Thyroid gland (tissue), 4 donors: Measurements from ENCODE around the gene CPE. TPM values are rescaled to one million over a fixed set of nuclear protein-coding genes. Genes with fewer than 3 reads are reported as not detected.

Experiments
- DNase-seq, 2 donors: peaks; one replicate each; pipeline ENCODE4 v3.0.0-alpha.2; 2019
- H3K27ac ChIP-seq, 3 donors: fragments of 200-600 bp; sonication (generic); 1 replicate in 2 of 3; 2 replicates in 1 of 3; pipeline ENCODE4 v1.5.1; 2016 to 2019; ENCODE audit warnings: mild to moderate bottlenecking in 1 of 3, moderate library complexity in 1 of 3
- H3K27me3 ChIP-seq: fragments of 200-600 bp; sonication (generic); one replicate; pipeline ENCODE4 v1.5.1; 2019
- H3K36me3 ChIP-seq, 2 donors: fragments of 200-600 bp; sonication (generic); one replicate each; pipeline ENCODE4 v1.5.1; 2016 to 2019
- H3K4me1 ChIP-seq, 2 donors: fragments of 200-600 bp; sonication (generic); one replicate each; pipeline ENCODE4 v1.5.1; 2017 to 2019
- H3K4me3 ChIP-seq, 3 donors: fragments of 200-600 bp; sonication (generic); replicated peaks in 1 of 3; 1 replicate in 2 of 3; 2 replicates in 1 of 3; pipeline ENCODE4 v1.5.1; 2016; ENCODE audit warnings: mild to moderate bottlenecking in 1 of 3
- H3K9me3 ChIP-seq: fragments of 200-600 bp; sonication (generic); one replicate; pipeline ENCODE4 v1.5.1; 2017
- POLR2A ChIP-seq, 2 donors: fragments of 450-650 bp; IDR thresholded peaks; one replicate each; pipeline ENCODE4 v1.6.1; 2017; ENCODE audit warnings: antibody characterized with exemption in 2 of 2, mild to moderate bottlenecking in 2 of 2, moderate library complexity in 1 of 2
- WGBS, 2 donors: methylation state at CpG; one replicate each; pipeline ENCODE4 v1.1.5; 2017; 5-methylcytosine and 5-hydroxymethylcytosine counted together
- intact Hi-C: fragments of 100-400 bp; cut with DNase I; formaldehyde crosslinking; loops from one replicate; pipeline ENCODE4 v1.15.1; 2023
- total RNA-seq, 4 donors: library from RNA; depleted of rRNA; stranded (reverse); fragments of >200 nt; gene quantifications; one replicate each; pipeline ENCODE4 v1.2.3, GENCODE V29; 2016
- TF ChIP-seq, protein P1 (sequence below), 6 experiments: fragments of 200-600 bp in 3 of 6; fragments of 450-650 bp in 3 of 6; sonication (generic) in 3 of 6; IDR thresholded peaks; one replicate each; pipeline ENCODE4 v1.5.1; 2016 to 2019; ENCODE audit warnings: antibody characterized with exemption in 6 of 6, mild to moderate bottlenecking in 2 of 6, inconsistent platforms in 1 of 6, moderate library complexity in 1 of 6

CPE gene
- total RNA-seq, 4 donors from 2014 or later, result 159 to 334 (median 309) TPM

DNA sequence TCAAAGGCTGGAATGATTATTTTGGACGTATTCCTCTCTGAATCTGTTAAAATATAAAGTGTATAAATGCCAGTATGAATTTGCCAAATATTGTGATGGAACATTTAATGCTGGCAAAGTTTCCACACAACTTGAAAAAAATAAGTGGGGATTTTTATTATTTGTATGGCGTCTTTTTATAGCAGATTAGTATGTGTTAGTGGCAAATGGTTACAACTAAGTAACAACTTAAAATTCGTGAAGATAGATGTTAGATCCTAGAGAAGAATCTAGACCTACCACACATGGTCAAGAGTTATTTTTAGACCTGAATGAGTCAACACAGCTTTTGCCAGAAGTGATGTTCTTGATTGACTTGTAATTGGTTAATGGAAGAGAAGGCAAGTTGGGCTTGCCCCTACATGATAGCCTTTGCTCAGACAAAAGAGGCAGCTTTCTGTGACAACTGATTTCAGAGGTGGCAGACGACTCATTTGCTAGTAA lies 4.8 kb downstream of the CPE start:
- intact Hi-C loops, result no loop called here
- no peak for TF ChIP-seq POLR2A (IDR thresholded peaks at IDR 0.05)
- TF ChIP-seq, protein P1, sequence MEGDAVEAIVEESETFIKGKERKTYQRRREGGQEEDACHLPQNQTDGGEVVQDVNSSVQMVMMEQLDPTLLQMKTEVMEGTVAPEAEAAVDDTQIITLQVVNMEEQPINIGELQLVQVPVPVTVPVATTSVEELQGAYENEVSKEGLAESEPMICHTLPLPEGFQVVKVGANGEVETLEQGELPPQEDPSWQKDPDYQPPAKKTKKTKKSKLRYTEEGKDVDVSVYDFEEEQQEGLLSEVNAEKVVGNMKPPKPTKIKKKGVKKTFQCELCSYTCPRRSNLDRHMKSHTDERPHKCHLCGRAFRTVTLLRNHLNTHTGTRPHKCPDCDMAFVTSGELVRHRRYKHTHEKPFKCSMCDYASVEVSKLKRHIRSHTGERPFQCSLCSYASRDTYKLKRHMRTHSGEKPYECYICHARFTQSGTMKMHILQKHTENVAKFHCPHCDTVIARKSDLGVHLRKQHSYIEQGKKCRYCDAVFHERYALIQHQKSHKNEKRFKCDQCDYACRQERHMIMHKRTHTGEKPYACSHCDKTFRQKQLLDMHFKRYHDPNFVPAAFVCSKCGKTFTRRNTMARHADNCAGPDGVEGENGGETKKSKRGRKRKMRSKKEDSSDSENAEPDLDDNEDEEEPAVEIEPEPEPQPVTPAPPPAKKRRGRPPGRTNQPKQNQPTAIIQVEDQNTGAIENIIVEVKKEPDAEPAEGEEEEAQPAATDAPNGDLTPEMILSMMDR (IDR thresholded peaks at IDR 0.05), result no peak
- no peaks in the 10 kb centered on the region for H3K27me3 ChIP-seq
- WGBS, 2 donors, result 73 to 78% methylated on average over 4 of the region's 4 CpGs
- H3K9me3 ChIP-seq, result no peaks in the 10 kb centered on the region
- DNase-seq, result no peak
- H3K4me1 ChIP-seq, result peaks cover 8 to 12% of the 10 kb centered on the region in 2 donors
- no peak overlapping the region for H3K4me3 ChIP-seq
- H3K27ac ChIP-seq, result no peak overlapping the region
- H3K36me3 ChIP-seq, result no peaks in the 10 kb centered on the region

DNA sequence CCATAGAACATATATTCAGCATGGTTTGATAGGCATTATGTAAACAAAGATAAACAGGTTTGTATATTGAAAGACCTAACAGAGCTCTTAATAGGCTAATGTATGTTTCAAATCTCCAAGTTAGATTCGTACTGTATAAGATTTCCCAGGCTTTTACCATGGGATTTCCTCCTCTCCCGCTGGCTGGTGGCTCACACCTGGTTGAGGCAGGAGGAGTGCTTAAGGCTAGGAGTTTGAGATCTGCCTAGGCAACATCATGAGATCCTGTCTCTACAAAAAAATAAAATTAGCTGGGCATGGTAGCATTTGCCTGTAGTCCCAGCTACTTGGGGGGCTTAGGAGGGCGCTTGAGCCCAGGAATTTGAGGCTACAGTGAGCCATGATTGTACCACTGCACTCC lies 5.4 kb downstream of the CPE start:
- DNase-seq, result no peak
- no peak for TF ChIP-seq POLR2A (IDR thresholded peaks at IDR 0.05)
- TF ChIP-seq, protein P1 (IDR thresholded peaks at IDR 0.05), result no peak

DNA sequence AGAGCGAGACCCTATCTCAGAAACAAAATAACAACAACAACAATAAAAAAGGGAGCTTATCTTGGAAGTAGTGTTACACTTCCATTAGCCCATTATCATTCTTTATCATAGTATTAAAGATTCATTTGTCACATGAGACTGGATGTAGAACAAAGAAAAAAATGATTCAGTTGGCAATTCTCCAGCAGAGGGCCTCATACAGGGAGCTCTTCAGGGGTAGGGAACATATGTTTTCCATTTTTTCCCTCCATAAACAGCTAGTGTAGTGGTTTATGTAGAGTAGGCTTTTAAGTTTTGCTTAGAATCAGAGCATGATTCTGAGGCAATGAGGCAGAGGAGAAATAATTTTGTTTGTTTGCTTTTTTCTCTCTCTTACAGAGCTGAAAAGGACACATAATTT lies 5.8 kb downstream of the CPE start:
- intact Hi-C loops, result no loop called here

More for the DNA sequence above, 5.4 kb downstream of the CPE start:
- no peaks in the 10 kb centered on the region for H3K27me3 ChIP-seq
- intact Hi-C loops, result no loop called here
- H3K4me3 ChIP-seq, result no peak overlapping the region
- no peak overlapping the region for H3K27ac ChIP-seq
- H3K36me3 ChIP-seq, result no peaks in the 10 kb centered on the region
- WGBS, 2 donors, result 75 to 77% methylated on average over 3 of the region's 3 CpGs
- no peaks in the 10 kb centered on the region for H3K9me3 ChIP-seq
- peaks cover 8 to 12% of the 10 kb centered on the region in 2 donors for H3K4me1 ChIP-seq

DNA sequence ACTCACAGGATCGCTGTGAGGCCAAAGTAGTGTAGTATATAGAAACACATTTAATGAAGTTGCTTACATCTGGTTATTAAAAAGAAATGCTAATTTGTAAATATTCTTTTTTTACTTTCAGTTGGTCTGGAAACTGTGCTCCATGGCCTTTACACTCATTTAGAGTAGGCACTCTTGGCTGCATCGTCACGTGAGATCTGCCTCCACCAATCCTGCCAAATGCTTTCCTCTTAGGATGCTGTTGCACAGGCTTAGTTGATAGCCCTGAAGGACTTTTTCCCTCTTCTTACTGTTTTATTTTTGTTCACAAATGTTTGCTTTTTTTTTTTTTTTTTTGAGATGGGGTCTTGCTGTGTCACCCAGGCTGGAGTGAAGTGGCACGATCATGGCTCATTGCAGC lies 6.3 kb downstream of the CPE start:
- Histone ChIP-seq H3K36me3 (no peaks in the 10 kb centered on the region), H3K27me3 (no peaks in the 10 kb centered on the region), H3K9me3 (no peaks in the 10 kb centered on the region), H3K4me3 (no peak overlapping the region), H3K4me1 (peaks cover 8 to 12% of the 10 kb centered on the region in 2 donors), H3K27ac (no peak overlapping the region)
- WGBS, 2 donors, result 86 to 87% methylated on average over 4 of the region's 4 CpGs
- intact Hi-C loops, result no loop called here
- no peak for DNase-seq
- TF ChIP-seq POLR2A (IDR thresholded peaks at IDR 0.05), result no peak
- TF ChIP-seq, protein P1 (IDR thresholded peaks at IDR 0.05), result no peak

More for the DNA sequence above, 5.8 kb downstream of the CPE start:
- TF ChIP-seq POLR2A (IDR thresholded peaks at IDR 0.05), result no peak
- TF ChIP-seq, protein P1 (IDR thresholded peaks at IDR 0.05), result no peak
- H3K27ac ChIP-seq, result no peak overlapping the region
- 86 to 100% methylated on average over 1 of the region's 1 CpG for WGBS, 2 donors
- no peak overlapping the region for H3K4me3 ChIP-seq
- H3K4me1 ChIP-seq, result peaks cover 8 to 12% of the 10 kb centered on the region in 2 donors
- DNase-seq, result no peak
- H3K36me3 ChIP-seq, result no peaks in the 10 kb centered on the region
- H3K27me3 ChIP-seq, result no peaks in the 10 kb centered on the region
- H3K9me3 ChIP-seq, result no peaks in the 10 kb centered on the region

DNA sequence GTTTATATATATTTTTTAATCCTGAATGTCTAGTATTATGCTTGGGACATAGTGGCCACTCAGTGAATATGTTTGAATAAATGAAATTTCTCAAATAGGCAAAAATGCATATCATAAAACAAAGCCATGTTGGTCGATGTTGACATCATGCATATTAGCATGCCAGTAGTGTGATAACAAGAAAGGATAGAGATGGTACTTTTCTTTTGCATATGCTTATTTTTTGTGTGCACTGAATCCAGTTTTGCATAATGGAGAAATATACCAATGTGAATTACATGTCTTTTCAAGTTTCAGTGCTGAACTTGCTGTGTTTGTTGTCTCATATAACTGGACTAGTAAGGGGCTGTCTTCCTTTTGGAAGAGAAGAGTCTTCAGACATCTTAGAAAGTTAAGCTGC lies 7.5 kb downstream of the CPE start:
- 91 to 95% methylated on average over 1 of the region's 1 CpG for WGBS, 2 donors
- Histone ChIP-seq H3K4me1 (peaks cover 4 to 12% of the 10 kb centered on the region in 2 donors), H3K36me3 (no peaks in the 10 kb centered on the region), H3K27me3 (no peaks in the 10 kb centered on the region), H3K4me3 (no peak overlapping the region), H3K9me3 (no peaks in the 10 kb centered on the region), H3K27ac (no peak overlapping the region)
- no peak for TF ChIP-seq POLR2A (IDR thresholded peaks at IDR 0.05)
- TF ChIP-seq, protein P1 (IDR thresholded peaks at IDR 0.05), result no peak
- DNase-seq, result no peak
- intact Hi-C loops, result no loop called here
